G401.6 (cell line): ENCODE results near the gene OCSTAMP.

ENCODE experiments used
- FAIRE-seq: peaks from 2 replicates; lab custom pipeline; 2012; peaks lifted over from hg19 to GRCh38; lab: Jason Lieb, UNC

Gene OCSTAMP

DNA sequence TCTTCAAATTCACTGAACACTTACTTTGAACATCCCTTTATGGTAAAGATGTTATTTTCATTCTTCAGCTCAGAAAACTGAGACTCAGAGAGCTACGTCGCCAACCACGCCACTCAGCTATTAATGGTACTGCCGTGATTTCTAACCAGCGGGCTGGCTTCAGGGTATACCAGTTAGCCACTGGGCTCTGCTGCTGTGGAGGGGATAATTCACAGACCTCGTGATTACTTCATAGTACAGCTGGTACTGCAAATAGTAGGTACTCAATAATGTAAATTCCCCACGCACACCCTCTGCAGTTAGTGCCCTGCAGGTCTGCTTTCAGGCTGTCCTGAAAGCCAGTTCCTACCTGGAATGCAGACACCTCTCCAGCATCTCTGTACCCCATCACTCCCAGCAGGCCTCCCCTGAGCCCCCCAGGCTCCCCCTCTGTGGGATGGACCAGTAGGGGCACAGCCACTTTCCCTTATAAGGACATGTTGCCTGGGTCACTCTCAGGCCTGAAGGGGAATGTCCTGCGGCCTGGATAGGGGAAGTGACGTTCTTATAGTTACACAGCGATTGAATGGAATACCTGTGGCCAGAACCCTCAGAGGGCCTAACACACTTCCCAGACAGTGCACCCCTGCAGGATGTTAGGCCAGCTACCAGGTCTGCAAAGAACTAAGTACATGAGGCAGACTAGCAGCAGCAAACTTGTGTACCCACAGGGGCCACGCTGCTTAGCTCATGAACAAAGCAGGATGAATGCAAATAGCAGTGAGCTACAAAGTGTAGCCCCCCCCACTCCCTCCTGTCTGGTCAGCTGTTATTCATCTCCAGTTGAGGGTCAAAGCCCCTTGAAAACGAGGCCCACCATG is 1.3 kb upstream of the OCSTAMP start:
- no peak for FAIRE-seq

DNA sequence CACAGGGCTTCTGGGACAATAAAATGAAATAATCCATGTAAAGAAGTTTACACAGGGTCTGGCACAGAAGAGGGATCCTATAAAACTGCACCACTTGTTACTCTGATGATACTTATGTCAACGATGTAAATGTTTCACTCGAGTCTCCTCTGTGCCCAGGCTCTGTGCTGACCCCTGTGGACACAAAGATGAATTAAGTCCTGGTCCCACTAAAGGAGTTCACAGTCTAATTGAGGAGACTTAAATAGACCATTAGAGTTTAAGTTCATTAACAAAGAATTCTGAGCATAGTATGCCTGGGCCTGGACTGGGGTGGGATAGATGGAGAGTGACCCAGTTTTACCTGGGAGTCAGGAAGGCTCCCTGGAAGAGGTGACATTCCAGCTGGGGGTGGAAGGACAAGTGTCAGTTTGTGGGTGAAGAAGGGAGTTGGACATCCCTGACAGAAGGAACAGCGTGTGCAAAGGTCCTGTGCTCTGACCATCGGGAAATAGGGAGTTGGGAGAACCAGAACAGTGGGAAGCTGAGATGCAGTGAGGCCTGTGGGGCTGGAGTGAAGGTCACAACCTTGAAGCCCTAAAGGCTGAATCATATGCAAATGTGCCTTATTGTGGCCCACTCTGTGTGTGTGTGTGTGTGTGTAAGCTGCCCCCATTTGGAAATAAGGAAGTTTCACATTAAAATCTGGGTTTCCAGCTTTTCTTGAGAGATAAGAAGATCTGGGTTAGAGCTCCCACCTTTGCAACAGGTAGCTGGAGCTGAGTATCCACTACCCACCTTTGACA is 1.1 kb downstream of the OCSTAMP start:
- FAIRE-seq: no peak

DNA sequence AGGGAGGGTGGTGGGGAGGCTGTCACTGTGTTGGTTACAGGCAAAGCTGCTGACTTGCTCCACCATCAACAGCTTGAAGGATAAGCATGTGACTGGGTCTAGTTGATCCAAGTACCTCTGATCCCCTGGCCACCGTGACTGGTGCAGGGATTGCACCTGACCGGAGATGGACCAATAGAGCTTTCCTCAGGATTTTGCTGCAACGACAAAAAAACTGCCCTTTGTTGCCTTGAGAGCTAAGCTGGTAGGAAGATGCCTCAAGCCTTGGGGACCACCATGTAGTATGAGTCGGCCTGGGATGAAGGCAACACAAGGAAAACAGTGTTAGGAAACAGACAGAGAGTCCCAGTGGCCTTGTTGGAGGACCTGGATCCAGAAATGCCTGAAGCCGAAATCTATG is 1.8 kb downstream of the OCSTAMP start:
- no peak for FAIRE-seq

DNA sequence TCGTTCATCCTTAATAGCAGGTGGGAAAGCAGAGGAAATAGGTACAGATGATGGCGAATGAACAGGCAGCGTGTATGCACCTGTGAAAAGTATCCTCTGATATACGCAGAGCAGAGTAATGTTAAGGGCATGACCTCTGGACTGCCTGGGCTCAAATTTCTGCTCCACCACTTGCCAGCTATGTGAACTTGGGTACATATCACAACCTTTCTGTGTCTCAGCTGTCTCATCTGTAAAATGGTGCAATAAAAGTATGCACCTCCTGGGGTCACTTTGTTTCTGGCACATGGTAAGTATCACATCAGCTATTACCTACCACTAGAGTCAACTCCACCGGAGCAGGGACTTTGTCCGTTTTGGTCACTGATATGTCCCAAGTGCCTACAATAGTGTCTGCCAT is 2.5 kb downstream of the OCSTAMP start:
- no peak for FAIRE-seq

- no peak for FAIRE-seq
Observed at GRCh38 chr20:46546936-46547335, 3.5 kb downstream of the OCSTAMP start.

- FAIRE-seq: no peak
Observed at GRCh38 chr20:46546298-46546697, 4.2 kb downstream of the OCSTAMP start.

GRCh38 chr20:46545827-46546138 is 4.7 kb downstream of the OCSTAMP start:
- FAIRE-seq: no peak

GRCh38 chr20:46545077-46545826 is 5.2 kb downstream of the OCSTAMP start:
- no peak for FAIRE-seq

DNA sequence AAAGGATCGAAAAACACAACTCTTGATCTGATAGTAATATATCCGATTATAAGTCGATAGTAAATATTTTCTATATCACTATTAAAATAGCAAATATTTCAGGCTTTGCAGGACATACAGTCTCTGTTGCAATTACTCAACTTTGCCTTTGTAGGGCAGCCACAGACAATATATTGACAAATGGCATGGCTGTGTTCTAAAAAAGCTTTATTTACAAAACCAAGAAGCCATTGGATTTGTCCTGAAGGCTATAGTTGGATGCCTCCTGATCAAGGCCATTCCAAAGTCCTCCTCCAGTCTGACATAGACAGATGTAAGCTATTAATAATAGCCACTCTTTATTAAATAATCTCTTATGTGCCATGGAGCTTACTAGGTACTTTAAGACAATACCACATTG is 5.9 kb downstream of the OCSTAMP start:
- FAIRE-seq: no peak

GRCh38 chr20:46543959-46544358 is 6.5 kb downstream of the OCSTAMP start:
- no peak for FAIRE-seq

DNA sequence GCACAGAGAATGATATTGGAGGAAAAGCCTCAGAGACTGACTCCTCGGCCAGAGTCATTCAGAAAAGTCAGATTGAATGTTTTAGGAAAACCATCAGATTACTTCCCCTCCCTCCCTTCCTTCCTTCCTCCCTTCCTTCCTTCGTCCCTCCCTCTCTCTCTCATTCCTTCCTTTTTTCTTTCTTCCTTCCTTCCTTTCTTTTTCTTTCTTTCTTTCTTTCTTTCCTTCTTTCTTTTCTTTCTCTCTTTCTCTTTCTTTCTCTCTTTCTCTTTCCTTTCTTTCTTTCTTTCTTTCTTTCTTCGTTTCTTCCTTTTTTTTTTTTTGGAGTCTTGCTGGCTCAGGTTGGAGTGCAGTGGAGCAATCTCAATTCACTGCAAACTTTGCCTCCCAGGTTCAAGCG is 7.4 kb downstream of the OCSTAMP start:
- FAIRE-seq: no peak

DNA sequence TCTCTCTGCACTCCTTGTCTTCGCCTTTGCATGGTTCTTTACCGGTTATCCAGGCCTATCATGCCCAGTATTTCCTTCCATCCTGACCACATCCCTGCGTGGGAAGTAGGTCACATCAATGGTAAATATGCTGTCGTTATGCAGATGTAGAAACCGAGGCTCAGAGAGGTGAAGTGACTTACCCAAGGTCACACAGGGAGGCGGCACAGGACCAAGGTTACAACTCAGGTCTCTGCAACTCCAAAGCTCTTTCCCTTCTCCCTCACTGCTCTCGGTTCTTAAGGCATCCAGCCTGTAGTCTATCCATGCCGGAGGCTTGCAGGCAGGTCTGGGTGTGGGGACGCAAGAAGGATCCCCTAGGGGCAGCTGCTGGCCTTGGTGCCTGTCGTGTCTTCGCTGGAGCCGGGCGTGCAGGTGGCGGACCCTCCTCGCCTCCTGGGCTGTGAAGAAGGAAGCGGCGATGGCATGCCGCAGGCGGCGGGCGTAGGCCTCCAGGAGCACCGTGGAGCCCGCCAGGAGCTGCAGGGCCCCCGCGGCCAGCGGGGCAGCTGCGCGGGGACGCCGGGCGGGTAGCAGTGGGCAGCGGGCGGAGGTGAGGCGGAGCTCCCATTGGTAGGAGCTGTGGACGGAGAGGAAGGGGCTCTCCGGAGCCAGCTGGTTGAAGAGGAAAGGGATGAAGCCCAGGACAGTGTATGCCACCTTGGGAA is 9.1 kb downstream of the OCSTAMP start:
- no peak for FAIRE-seq

- FAIRE-seq: no peak
Observed at GRCh38 chr20:46539113-46539512, 11.3 kb downstream of the OCSTAMP start.

GRCh38 chr20:46530640-46531039 is 19.8 kb downstream of the OCSTAMP start:
- FAIRE-seq: no peak

DNA sequence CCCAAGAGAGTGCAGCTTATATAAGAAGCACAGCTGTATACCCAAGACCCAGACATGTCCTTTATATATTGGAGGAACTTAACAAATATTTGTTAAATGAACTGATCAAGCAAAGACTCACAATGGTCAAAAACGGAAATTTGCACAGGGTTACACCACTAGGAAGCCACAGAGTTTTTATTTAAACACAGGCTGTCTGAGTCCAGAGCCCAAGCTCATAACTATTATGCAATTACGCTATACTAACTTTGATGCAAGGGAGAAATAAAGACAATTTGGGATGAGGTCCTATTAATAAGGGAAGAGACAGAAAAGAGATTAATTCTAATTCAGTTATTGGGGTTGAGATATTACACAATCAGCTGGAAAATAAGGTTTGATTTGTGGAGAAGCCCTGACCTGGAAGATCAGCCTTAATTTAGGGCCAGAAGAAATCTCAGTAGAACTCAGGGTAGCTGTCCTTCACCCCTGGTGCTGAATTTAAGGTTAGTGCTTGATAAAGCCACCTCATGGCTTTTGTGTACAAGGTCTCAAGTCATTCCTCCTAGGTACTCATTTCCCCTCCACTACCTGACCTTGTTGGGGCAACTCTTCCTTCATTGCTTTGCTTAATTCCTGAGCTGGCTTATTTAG is 26.6 kb downstream of the OCSTAMP start:
- FAIRE-seq: no peak

GRCh38 chr20:46523108-46523507 is 27.3 kb downstream of the OCSTAMP start:
- FAIRE-seq: no peak

GRCh38 chr20:46520976-46521579 is 29.4 kb downstream of the OCSTAMP start:
- no peak for FAIRE-seq

DNA sequence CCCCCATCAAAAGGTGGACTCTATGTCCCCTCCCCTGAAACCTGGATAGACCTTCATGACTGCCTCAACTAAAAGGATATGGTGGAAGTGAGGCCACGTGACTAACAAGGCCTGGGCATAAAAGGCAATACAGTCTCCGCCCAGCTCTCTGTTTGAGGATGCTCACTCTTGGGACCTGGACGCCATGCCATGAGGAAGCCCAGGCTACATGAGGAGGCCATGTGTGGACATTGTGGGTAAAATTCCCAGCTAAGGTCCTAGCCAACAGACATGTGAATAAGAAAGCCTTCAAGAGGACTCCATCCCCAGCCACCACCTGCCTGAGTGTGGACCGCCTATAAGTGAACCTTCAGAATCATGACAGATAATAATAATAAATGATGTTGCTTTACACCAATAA is 29.9 kb downstream of the OCSTAMP start:
- no peak for FAIRE-seq

DNA sequence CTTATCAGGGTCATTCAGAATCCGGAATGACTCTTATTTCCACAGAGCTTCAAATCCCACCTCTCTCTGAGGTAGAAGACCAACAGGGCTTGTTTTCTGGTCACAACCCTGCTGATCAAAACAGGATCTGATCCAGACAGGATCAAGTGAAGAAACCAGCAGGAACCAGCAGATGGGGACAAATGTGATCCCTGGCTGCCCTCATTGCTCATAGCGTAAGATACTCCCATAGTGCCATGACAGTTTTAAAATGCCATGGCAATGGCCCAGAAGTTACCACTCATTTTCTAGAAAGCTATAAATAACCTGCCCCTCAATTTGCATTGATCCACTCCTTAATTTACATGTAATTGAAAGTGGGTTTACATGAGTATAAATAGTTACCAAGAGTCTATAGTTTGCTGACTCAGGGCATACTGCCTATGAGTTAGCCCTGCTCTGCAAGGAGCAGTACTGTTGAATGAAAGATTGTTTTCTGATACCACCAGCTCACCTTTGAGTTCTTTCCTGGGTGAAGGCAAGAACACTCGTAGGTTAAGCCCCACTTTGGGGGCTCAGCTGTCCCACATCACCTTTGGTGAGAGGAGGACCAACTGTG is 30.9 kb downstream of the OCSTAMP start:
- FAIRE-seq: no peak

DNA sequence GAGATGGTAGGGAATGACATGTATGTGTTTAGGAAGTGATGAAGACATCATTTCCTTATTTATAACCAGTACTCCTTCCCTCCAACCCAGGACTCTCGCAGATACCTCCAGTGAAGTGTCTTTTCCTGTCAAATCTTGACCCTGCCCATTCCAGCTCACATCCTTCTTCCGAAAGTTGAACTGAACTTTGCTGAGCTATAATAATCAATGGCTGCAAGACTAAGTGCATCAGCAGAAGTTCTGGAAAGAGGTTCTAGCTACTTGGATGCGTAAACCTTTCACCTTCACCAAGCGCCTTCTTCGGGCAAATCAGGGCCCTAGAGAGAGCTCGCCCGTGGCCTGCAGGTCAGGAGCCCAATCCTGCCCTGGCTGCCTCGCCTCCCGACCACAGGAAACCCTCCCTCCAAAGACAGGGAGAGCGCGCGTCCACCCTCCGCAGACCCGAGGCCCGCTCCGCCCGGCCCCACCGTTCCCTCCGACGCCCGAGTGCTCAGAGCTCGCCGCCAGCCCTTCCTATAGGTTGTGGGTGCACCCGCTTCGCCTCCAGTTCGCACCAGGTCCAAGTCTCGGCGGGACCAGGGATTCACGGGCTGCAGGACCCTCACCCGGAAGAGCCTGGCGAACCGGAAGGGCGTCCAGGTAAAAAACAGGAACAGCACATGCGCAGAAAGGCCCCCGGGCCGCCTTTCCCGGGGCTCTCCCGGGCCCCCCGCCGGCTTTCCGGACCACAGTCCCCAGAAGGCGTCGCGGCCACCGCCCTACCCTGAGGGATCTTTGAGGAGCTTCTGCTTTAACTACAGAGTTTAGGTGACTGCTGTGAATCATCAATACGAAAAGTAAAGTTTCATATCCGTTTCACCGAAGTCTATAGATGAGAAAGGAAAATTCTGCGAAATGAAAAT is 37.3 kb downstream of the OCSTAMP start, which contains the start of gene ZNF334:
Gene ZNF334, minus strand, starts transcription at position 617 of the 902 bp plus-strand sequence. CDS start 1,457 bp downstream, outside the sequence.
- no peak for FAIRE-seq
